NOMO-1 (cell line): ENCODE measurements around the gene GDI2.
"Not testable (repeated sequence)": the region's sequence is repeated elsewhere in the genome, so short reads cannot be mapped to it uniquely, and the experiment has no call there.

Experiments used
- DNase-seq, 2 experiments: peaks; one replicate each; lab custom pipeline; 2025; ENCODE audit not compliant: unreplicated experiment in 2 of 2; lab: John Stamatoyannopoulos, UW

GDI2 gene

GRCh38 chr10:5789626-5790025 lies 23.6 kb downstream of the GDI2 start:
- no peak for DNase-seq

- no peak for DNase-seq
These were observed 24.3 kb downstream of the GDI2 start for GRCh38 chr10:5788969-5789368.

- DNase-seq: no peak
These were observed 29.9 kb downstream of the GDI2 start for GRCh38 chr10:5783300-5783699.

- no peak for DNase-seq
These were observed 31.1 kb downstream of the GDI2 start for GRCh38 chr10:5782174-5782573.

- no peak for DNase-seq
These were observed 33.5 kb downstream of the GDI2 start for GRCh38 chr10:5779730-5780129.

- DNase-seq: not testable (repeated sequence)
These were observed 35.5 kb downstream of the GDI2 start for GRCh38 chr10:5777758-5778157.

- DNase-seq: no peak
These were observed 36.4 kb downstream of the GDI2 start for GRCh38 chr10:5776881-5777197.

- no peak for DNase-seq
These were observed 36.9 kb downstream of the GDI2 start for GRCh38 chr10:5776136-5776880.

- no peak for DNase-seq
These were observed 37.5 kb downstream of the GDI2 start for GRCh38 chr10:5775685-5776084.

GRCh38 chr10:5774987-5775620 lies 38.1 kb downstream of the GDI2 start:
- DNase-seq: no peak

- no peak for DNase-seq
These were observed 47.0 kb downstream of the GDI2 start for GRCh38 chr10:5766189-5766588.

GRCh38 chr10:5765617-5766016 lies 47.6 kb downstream of the GDI2 start:
- DNase-seq: no peak

GRCh38 chr10:5764422-5765297 lies 48.6 kb downstream of the GDI2 start:
- no peak for DNase-seq

GRCh38 chr10:5762531-5762930 lies 50.7 kb downstream of the GDI2 start:
- DNase-seq: no peak

- no peak for DNase-seq
These were observed 52.0 kb downstream of the GDI2 start for GRCh38 chr10:5761220-5761619.

GRCh38 chr10:5760515-5760914 lies 52.7 kb downstream of the GDI2 start:
- DNase-seq: no peak

- no peak for DNase-seq
These were observed 54.3 kb downstream of the GDI2 start for GRCh38 chr10:5758927-5759326.

- DNase-seq: no peak
These were observed 55.3 kb downstream of the GDI2 start for GRCh38 chr10:5757766-5758517.

- no peak for DNase-seq
These were observed 60.8 kb downstream of the GDI2 start for GRCh38 chr10:5752301-5752871.

- no peak for DNase-seq
These were observed 61.5 kb downstream of the GDI2 start for GRCh38 chr10:5751601-5752253.
